Gastrocnemius medialis (tissue), 4 donors: ENCODE data around the gene C5orf58.

ENCODE experiments used
- CTCF ChIP-seq, 5 experiments: fragments of 450-650 bp in 3 of 5; fragments of 200-600 bp in 2 of 5; sonication (generic) in 2 of 5; IDR thresholded peaks in 4 of 5; conservative IDR thresholded peaks in 1 of 5; 1 replicate in 4 of 5; 2 replicates in 1 of 5; pipeline ENCODE4 v1.5.1; 2016 to 2019; ENCODE audit warnings: antibody characterized with exemption in 5 of 5, mild to moderate bottlenecking in 3 of 5, moderate library complexity in 3 of 5
- POLR2A ChIP-seq, 2 donors: fragments of 450-650 bp; IDR thresholded peaks; one replicate each; pipeline ENCODE4 v1.6.1; 2017; ENCODE audit warnings: antibody characterized with exemption in 2 of 2, mild to moderate bottlenecking in 2 of 2, moderate library complexity in 2 of 2

- no peak for TF ChIP-seq CTCF (IDR thresholded peaks at IDR 0.05 in 4 of 5, conservative IDR thresholded peaks at IDR 0.05 in 1 of 5)
- TF ChIP-seq POLR2A (IDR thresholded peaks at IDR 0.05), result no peak
Observed at GRCh38 chr5:170206958-170207357, 25.8 kb upstream of the C5orf58 start.
